ENCODE data around the gene LTA.

The LTA gene

DNA sequence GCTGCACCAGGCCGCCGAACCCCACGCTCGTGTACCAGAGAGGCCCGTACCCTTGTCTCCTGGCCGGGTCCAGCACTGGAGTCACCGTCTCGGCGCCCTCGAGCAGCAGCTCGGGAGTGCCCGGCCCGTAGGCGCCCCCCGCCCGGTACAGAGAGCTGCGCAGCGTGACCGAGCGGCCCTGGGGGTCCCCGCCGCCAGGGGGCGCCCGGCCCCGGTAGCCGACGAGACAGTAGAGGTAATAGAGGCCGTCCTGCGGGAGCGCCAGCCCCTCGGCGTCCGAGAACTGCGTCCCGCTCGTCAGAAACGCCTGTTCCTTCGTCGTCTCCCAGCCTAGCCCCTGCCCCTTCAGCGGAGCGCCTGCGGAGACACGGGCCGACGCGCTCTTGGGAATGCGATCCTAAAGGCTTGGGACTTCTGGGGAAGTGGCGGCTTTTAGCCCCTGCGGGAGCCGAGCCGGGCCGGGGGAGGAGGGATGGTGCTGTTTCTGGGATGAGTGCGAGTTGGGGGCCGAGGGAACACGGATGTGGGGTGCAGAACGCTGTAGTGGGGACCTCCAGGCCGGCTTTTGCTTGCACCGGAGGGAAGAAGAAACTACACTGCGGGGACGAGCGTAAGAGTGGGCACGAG lies 8.8 kb downstream of the LTA start (continued):
- TF ChIP-seq, protein P1, sequence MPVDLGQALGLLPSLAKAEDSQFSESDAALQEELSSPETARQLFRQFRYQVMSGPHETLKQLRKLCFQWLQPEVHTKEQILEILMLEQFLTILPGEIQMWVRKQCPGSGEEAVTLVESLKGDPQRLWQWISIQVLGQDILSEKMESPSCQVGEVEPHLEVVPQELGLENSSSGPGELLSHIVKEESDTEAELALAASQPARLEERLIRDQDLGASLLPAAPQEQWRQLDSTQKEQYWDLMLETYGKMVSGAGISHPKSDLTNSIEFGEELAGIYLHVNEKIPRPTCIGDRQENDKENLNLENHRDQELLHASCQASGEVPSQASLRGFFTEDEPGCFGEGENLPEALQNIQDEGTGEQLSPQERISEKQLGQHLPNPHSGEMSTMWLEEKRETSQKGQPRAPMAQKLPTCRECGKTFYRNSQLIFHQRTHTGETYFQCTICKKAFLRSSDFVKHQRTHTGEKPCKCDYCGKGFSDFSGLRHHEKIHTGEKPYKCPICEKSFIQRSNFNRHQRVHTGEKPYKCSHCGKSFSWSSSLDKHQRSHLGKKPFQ (tag by site-specific recombination; IDR thresholded peaks at IDR 0.05): no peak
- TF ChIP-seq ZEB2 (tag by site-specific recombination; IDR thresholded peaks at IDR 0.05): peak; percentile 91
- no peak for TF ChIP-seq ZNF174 (tag by site-specific recombination; IDR thresholded peaks at IDR 0.05)
- TF ChIP-seq, protein P2, sequence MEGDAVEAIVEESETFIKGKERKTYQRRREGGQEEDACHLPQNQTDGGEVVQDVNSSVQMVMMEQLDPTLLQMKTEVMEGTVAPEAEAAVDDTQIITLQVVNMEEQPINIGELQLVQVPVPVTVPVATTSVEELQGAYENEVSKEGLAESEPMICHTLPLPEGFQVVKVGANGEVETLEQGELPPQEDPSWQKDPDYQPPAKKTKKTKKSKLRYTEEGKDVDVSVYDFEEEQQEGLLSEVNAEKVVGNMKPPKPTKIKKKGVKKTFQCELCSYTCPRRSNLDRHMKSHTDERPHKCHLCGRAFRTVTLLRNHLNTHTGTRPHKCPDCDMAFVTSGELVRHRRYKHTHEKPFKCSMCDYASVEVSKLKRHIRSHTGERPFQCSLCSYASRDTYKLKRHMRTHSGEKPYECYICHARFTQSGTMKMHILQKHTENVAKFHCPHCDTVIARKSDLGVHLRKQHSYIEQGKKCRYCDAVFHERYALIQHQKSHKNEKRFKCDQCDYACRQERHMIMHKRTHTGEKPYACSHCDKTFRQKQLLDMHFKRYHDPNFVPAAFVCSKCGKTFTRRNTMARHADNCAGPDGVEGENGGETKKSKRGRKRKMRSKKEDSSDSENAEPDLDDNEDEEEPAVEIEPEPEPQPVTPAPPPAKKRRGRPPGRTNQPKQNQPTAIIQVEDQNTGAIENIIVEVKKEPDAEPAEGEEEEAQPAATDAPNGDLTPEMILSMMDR (tag by site-specific recombination; IDR thresholded peaks at IDR 0.05): peak; percentile 98
- peak; percentile 65 for TF ChIP-seq ZNF629 (tag by site-specific recombination; IDR thresholded peaks at IDR 0.05)
- no peak for TF ChIP-seq ZNF133 (tag by site-specific recombination; IDR thresholded peaks at IDR 0.05)
- TF ChIP-seq ZFP37 (tag by site-specific recombination; IDR thresholded peaks at IDR 0.05): no peak
- TF ChIP-seq ZNF274 (IDR thresholded peaks at IDR 0.05; ENCODE audit: low read length): no peak
- no peak for TF ChIP-seq ZNF274 (tag by site-specific recombination; IDR thresholded peaks at IDR 0.05; ENCODE audit: borderline replicate concordance)
- peak; percentile 75; the same call in 1 of the 2 replicates for TF ChIP-seq ZNF2 (tag by site-specific recombination; IDR thresholded peaks at IDR 0.05)
- TF ChIP-seq ZNF239 (tag by site-specific recombination; IDR thresholded peaks at IDR 0.05): no peak
- TF ChIP-seq, protein P3, sequence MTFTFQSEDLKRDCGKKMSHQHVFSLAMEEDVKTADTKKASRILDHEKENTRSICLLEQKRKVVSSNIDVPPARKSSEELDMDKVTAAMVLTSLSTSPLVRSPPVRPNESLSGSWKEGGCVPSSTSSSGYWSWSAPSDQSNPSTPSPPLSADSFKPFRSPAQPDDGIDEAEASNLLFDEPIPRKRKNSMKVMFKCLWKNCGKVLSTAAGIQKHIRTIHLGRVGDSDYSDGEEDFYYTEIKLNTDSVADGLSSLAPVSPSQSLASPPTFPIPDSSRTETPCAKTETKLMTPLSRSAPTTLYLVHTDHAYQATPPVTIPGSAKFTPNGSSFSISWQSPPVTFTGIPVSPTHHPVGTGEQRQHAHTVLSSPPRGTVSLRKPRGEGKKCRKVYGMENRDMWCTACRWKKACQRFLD (tag by site-specific recombination; IDR thresholded peaks at IDR 0.05): no peak
- TF ChIP-seq, protein P4, sequence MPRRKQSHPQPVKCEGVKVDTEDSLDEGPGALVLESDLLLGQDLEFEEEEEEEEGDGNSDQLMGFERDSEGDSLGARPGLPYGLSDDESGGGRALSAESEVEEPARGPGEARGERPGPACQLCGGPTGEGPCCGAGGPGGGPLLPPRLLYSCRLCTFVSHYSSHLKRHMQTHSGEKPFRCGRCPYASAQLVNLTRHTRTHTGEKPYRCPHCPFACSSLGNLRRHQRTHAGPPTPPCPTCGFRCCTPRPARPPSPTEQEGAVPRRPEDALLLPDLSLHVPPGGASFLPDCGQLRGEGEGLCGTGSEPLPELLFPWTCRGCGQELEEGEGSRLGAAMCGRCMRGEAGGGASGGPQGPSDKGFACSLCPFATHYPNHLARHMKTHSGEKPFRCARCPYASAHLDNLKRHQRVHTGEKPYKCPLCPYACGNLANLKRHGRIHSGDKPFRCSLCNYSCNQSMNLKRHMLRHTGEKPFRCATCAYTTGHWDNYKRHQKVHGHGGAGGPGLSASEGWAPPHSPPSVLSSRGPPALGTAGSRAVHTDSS (tag by site-specific recombination; IDR thresholded peaks at IDR 0.05): no peak
- TF ChIP-seq, protein P5, sequence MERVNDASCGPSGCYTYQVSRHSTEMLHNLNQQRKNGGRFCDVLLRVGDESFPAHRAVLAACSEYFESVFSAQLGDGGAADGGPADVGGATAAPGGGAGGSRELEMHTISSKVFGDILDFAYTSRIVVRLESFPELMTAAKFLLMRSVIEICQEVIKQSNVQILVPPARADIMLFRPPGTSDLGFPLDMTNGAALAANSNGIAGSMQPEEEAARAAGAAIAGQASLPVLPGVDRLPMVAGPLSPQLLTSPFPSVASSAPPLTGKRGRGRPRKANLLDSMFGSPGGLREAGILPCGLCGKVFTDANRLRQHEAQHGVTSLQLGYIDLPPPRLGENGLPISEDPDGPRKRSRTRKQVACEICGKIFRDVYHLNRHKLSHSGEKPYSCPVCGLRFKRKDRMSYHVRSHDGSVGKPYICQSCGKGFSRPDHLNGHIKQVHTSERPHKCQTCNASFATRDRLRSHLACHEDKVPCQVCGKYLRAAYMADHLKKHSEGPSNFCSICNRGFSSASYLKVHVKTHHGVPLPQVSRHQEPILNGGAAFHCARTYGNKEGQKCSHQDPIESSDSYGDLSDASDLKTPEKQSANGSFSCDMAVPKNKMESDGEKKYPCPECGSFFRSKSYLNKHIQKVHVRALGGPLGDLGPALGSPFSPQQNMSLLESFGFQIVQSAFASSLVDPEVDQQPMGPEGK (tag by site-specific recombination; IDR thresholded peaks at IDR 0.05): peak; percentile 59
- TF ChIP-seq, protein P6, sequence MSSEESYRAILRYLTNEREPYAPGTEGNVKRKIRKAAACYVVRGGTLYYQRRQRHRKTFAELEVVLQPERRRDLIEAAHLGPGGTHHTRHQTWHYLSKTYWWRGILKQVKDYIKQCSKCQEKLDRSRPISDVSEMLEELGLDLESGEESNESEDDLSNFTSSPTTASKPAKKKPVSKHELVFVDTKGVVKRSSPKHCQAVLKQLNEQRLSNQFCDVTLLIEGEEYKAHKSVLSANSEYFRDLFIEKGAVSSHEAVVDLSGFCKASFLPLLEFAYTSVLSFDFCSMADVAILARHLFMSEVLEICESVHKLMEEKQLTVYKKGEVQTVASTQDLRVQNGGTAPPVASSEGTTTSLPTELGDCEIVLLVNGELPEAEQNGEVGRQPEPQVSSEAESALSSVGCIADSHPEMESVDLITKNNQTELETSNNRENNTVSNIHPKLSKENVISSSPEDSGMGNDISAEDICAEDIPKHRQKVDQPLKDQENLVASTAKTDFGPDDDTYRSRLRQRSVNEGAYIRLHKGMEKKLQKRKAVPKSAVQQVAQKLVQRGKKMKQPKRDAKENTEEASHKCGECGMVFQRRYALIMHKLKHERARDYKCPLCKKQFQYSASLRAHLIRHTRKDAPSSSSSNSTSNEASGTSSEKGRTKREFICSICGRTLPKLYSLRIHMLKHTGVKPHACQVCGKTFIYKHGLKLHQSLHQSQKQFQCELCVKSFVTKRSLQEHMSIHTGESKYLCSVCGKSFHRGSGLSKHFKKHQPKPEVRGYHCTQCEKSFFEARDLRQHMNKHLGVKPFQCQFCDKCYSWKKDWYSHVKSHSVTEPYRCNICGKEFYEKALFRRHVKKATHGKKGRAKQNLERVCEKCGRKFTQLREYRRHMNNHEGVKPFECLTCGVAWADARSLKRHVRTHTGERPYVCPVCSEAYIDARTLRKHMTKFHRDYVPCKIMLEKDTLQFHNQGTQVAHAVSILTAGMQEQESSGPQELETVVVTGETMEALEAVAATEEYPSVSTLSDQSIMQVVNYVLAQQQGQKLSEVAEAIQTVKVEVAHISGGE (tag by site-specific recombination; conservative IDR thresholded peaks at IDR 0.05; ENCODE audit: low read depth): no peak
- TF ChIP-seq, protein P7, sequence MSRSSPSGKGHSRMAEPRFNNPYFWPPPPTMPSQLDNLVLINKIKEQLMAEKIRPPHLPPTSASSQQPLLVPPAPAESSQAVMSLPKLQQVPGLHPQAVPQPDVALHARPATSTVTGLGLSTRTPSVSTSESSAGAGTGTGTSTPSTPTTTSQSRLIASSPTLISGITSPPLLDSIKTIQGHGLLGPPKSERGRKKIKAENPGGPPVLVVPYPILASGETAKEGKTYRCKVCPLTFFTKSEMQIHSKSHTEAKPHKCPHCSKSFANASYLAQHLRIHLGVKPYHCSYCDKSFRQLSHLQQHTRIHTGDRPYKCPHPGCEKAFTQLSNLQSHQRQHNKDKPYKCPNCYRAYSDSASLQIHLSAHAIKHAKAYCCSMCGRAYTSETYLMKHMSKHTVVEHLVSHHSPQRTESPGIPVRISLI (tag by site-specific recombination; IDR thresholded peaks at IDR 0.05): no peak
- TF ChIP-seq ZNF558 (tag by site-specific recombination; IDR thresholded peaks at IDR 0.05): no peak
- TF ChIP-seq ZFHX2 (tag by site-specific recombination; conservative IDR thresholded peaks at IDR 0.05): no peak
- 0 out of 2 replicates have a peak, but pooled peaks have one; percentile 18 for TF ChIP-seq GLI4 (tag by site-specific recombination; IDR thresholded peaks at IDR 0.05)
- TF ChIP-seq HOXA7 (CRISPR knock-in tag; IDR thresholded peaks at IDR 0.05; ENCODE audit: borderline replicate concordance): no peak
- no peak for TF ChIP-seq ZFP69B (tag by site-specific recombination; IDR thresholded peaks at IDR 0.05)
- peak; percentile 52 for TF ChIP-seq GLIS1 (tag by site-specific recombination; IDR thresholded peaks at IDR 0.05)
- no peak for TF ChIP-seq ZNF776 (tag by site-specific recombination; IDR thresholded peaks at IDR 0.05; ENCODE audit: borderline replicate concordance)
- TF ChIP-seq ZNF555 (tag by site-specific recombination; conservative IDR thresholded peaks at IDR 0.05): no peak
- 0 out of 2 replicates have a peak, but pooled peaks have one; percentile 15 for TF ChIP-seq YY1 (tag by site-specific recombination; IDR thresholded peaks at IDR 0.05)
